Muscle of leg (tissue), 11 donors: Measurements from ENCODE around the gene NRDE2. TPM values are rescaled to one million over a fixed set of nuclear protein-coding genes. Genes with fewer than 3 reads are reported as not detected.
A peak's percentile ranks its signal among the peaks of the same experiment; 100 is the strongest.
"Not testable (repeated sequence)": the region's sequence is repeated elsewhere in the genome, so short reads cannot be mapped to it uniquely, and the experiment has no call there.

Source experiments
- DNase-seq: peaks from one replicate; pipeline ENCODE4 v3.0.0; 2013
- H3K27ac ChIP-seq: one replicate; pipeline ENCODE4 v1.5.1; 2013; ENCODE audit warnings: mild to moderate bottlenecking, low read length, control low read depth
- H3K27me3 ChIP-seq: one replicate; pipeline ENCODE4 v1.6.1; 2013; ENCODE audit warnings: low read length; ENCODE audit not compliant: control insufficient read depth, insufficient read depth
- H3K36me3 ChIP-seq: one replicate; pipeline ENCODE4 v1.6.1; 2013; ENCODE audit warnings: low read length; ENCODE audit not compliant: control insufficient read depth, insufficient read depth
- H3K4me1 ChIP-seq: one replicate; pipeline ENCODE4 v1.6.1; 2013; ENCODE audit warnings: low read length; ENCODE audit not compliant: control insufficient read depth, insufficient read depth
- H3K4me3 ChIP-seq: one replicate; pipeline ENCODE4 v1.5.1; 2013; ENCODE audit warnings: low read length, control low read depth
- H3K9me3 ChIP-seq: replicated peaks from 2 replicates; pipeline ENCODE4 v1.6.1; 2013; ENCODE audit warnings: low read depth, low read length; ENCODE audit not compliant: control insufficient read depth
- WGBS: methylation state at CpG from one replicate; pipeline ENCODE4 v1.1.5; 2013; ENCODE audit warnings: missing lambda C conversion rate; ENCODE audit not compliant: insufficient coverage; 5-methylcytosine and 5-hydroxymethylcytosine counted together
- polyA plus RNA-seq, 8 donors: library from polyadenylated mRNA; unstranded; fragments of 120-200 nt; gene quantifications; one replicate each; pipeline versions ENCODE4 v1.2.1 to v1.2.3, GENCODE V29; 2013; ENCODE audit warnings: inconsistent platforms in 1 of 8, low replicate concordance in 1 of 8; ENCODE audit not compliant: insufficient read length in 8 of 8, insufficient read depth in 1 of 8
- total RNA-seq: library from RNA; stranded (reverse); fragments of 120-200 nt; gene quantifications from one replicate; pipeline ENCODE4 v1.2.4, GENCODE V29; 2013

NRDE2 gene
- total and polyA plus RNA-seq, 9 donors = 7.5 to 10.9 (median 8.8) TPM

DNA sequence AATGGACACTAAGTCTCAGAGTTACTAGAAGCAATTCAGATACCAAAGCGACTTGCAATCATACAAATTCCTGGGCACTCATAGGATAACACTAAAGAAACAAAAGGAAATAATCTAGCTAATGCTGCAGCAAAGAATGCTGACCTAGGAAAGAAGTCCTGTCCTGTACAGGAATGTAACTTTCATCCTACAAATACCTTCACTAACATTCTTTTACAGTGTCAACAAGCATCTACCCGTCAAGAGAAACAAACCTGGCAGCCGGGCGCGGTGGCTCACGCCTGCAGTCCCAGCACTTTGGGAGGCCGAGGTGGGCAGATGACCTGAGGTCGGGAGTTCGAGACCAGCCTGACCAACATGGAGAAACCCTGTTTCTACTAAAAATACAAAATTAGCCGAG lies 84.3 kb downstream of the NRDE2 start:
- WGBS = 94% methylated on average over 5 of the region's 10 CpGs
- DNase-seq, H3K36me3 ChIP-seq, H3K27ac ChIP-seq, H3K4me3 ChIP-seq, H3K4me1 ChIP-seq, H3K9me3 ChIP-seq, H3K27me3 ChIP-seq: not testable (repeated sequence)

- DNase-seq = no peak
- Histone ChIP-seq H3K9me3 (no peaks in the 10 kb centered on the region), H3K4me3 (no peak overlapping the region), H3K4me1 (no peaks in the 10 kb centered on the region), H3K27ac (no peak overlapping the region), H3K27me3 (peaks cover 2% of the 10 kb centered on the region), H3K36me3 (no peaks in the 10 kb centered on the region)
- WGBS = no CpG with 5 or more reads among the region's 4 CpGs
Measured at GRCh38 chr14:90246936-90247335, 84.8 kb downstream of the NRDE2 start.

GRCh38 chr14:90242444-90242843 lies 89.3 kb downstream of the NRDE2 start:
- Histone ChIP-seq H3K4me3 (no peak overlapping the region), H3K27me3 (no peaks in the 10 kb centered on the region), H3K27ac (no peak overlapping the region), H3K36me3 (no peaks in the 10 kb centered on the region), H3K9me3 (peaks cover 34% of the 10 kb centered on the region), H3K4me1 (no peaks in the 10 kb centered on the region)
- DNase-seq = no peak

- no peak for DNase-seq
- Histone ChIP-seq H3K27ac (no peak overlapping the region), H3K27me3 (peaks cover 6% of the 10 kb centered on the region), H3K4me1 (no peaks in the 10 kb centered on the region), H3K4me3 (no peak overlapping the region), H3K9me3 (peaks cover 34% of the 10 kb centered on the region), H3K36me3 (no peaks in the 10 kb centered on the region)
- 83% methylated on average over 3 of the region's 3 CpGs for WGBS
Measured at GRCh38 chr14:90239139-90239538, 92.6 kb downstream of the NRDE2 start.

DNA sequence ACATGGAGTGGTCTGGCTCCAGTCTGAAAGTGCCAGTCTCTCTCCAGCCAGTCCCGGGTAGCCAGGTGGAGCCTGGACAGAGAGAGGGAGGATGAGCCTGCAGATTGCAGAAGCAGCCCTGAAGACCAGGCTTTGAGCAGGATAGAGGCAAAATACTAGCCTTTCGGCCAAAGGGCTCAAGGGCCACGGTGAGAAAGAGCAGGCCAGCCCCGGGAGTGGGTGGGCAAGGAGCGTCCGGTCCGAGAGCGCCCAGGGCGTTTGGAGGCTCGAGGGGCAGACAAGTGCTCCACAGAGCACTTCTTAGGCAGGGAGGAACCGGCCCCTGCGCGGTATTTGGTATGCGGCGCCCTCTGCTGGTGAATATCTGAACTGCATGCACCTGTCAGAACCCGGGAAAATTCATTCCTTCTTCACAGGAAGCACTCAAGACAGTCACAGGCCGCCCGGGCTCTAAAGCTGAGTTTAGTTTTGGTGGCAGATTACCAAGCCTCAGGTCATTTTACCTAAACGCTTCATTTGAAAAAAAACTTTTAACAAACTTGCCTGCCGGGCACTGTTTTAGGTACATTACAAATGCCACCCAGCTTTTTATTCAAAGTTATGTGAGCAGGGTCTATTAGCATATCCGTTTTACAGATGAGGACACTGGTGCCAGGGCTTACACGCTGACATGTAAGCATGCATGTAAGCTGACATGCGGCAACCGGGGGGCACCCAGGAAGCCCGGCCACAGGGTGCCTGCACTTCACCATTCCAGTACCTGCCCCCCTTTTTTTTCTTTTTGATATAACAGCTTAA lies 96.4 kb downstream of the NRDE2 start:
- Histone ChIP-seq H3K27me3 (peaks cover 6% of the 10 kb centered on the region), H3K4me1 (no peaks in the 10 kb centered on the region), H3K36me3 (no peaks in the 10 kb centered on the region), H3K9me3 (peaks cover 28% of the 10 kb centered on the region), H3K27ac (no peak overlapping the region), H3K4me3 (no peak overlapping the region)
- WGBS = 13% methylated on average over 15 of the region's 25 CpGs
- peak; percentile 34 for DNase-seq

DNA sequence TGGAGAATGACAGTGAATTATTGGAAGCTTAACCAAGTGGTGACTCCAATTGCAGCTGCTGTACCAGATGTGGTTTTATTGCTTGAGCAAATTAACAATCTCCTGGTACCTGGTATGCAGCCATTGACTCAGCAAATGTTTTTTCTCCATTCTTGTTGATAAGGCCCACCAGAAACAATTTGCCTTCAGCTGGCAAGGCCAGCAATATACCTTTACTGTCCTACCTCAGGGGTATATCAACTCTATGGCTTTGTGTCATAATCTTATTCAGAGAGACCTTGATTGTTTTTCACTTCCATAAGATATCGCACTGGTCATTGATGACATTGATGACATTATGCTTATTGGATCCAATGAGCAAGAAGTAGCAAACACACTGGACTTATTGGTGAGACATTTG lies 101.8 kb downstream of the NRDE2 start:
- not testable (repeated sequence) for DNase-seq, H3K4me1 ChIP-seq, H3K9me3 ChIP-seq, H3K27ac ChIP-seq, H3K4me3 ChIP-seq, H3K36me3 ChIP-seq, H3K27me3 ChIP-seq
- no CpG with 5 or more reads among the region's 1 CpG for WGBS

DNA sequence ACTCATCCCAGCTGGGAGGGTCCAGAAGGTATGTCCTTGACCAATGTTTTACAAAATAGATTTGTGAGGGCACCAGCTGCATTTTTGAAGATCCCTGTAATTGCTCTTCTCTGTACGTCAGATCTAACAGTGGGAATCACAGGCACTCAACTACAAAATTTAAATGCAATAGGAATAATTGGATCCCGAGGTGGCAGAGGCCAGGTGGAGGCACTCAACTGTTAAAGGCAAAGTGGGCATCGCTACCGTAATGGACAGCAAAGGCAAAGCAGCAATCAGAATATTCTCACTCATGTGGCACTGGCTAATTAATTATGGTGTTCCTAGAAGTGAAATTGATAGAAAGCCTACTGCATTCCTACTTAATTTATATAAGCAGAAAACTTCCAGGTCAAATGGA lies 103.3 kb downstream of the NRDE2 start:
- Histone ChIP-seq H3K4me1 (no peaks in the 10 kb centered on the region), H3K9me3 (no peaks in the 10 kb centered on the region), H3K27me3 (no peaks in the 10 kb centered on the region), H3K4me3 (no peak overlapping the region), H3K27ac (no peak overlapping the region), H3K36me3 (no peaks in the 10 kb centered on the region)
- WGBS = no CpG with 5 or more reads among the region's 4 CpGs
- no peak for DNase-seq

Other genes with a start within 250 kb of the NRDE2 start
- 146 TPM for gene PSMC1, start 75.4 kb downstream of the NRDE2 start, total RNA-seq
- gene PSMC1, start 75.4 kb downstream of the NRDE2 start, polyA plus RNA-seq = 100 to 1,000 TPM in 7 of 8 donors, 10 to 100 TPM in 1; 88.5 to 112 (median 106) TPM
- 184 TPM for gene CALM1, start 65.1 kb upstream of the NRDE2 start, total RNA-seq
- gene CALM1, start 65.1 kb upstream of the NRDE2 start, polyA plus RNA-seq = 100 to 1,000 TPM; 224 to 317 (median 245) TPM